SK-N-SH (cell line): Measurements from ENCODE around the gene ZNF462. TPM values are rescaled to one million over a fixed set of nuclear protein-coding genes. Genes with fewer than 3 reads are reported as not detected.

Experiments
- CTCF ChIA-PET: fragments of 300-600, 350-600 bp; formaldehyde crosslinking; extraction: SDS; loops from one replicate; lab custom pipeline; 2021; lab: Yijun Ruan, JAX
- POLR2A ChIA-PET: fragments of 350-600 bp; sonication (Branson Sonifier 250); formaldehyde crosslinking; extraction: SDS; loops from one replicate; lab custom pipeline; 2020; ENCODE audit warnings: antibody characterized with exemption, inconsistent platforms; lab: Yijun Ruan, JAX
- DNase-seq: peaks from one replicate; pipeline ENCODE4 v3.0.0; 2012
- H2AFZ ChIP-seq: fragments of 200-600 bp; sonication (generic); 2 replicates; pipeline ENCODE4 v1.8.1; 2016; ENCODE audit warnings: antibody characterized with exemption, mild to moderate bottlenecking, low read depth
- H3F3A ChIP-seq: fragments of 200-600 bp; sonication (generic); replicated peaks from 2 replicates; pipeline ENCODE3; 2016; ENCODE audit warnings: antibody characterized with exemption, mild to moderate bottlenecking; ENCODE audit not compliant: insufficient read depth
- H3K27ac ChIP-seq, 2 experiments: fragments of 200-500 bp in 1 of 2; fragments of 200-600 bp in 1 of 2; sonication (Bioruptor generic) in 1 of 2; sonication (generic), shearing (Covaris generic) in 1 of 2; 2 replicates each; pipeline versions ENCODE4 v1.5.1 to v1.6.1; 2014 to 2016; ENCODE audit warnings: low read depth in 2 of 2, inconsistent platforms in 1 of 2, low read length in 1 of 2, mild to moderate bottlenecking in 1 of 2, mixed read lengths in 1 of 2
- H3K27me3 ChIP-seq: fragments of 200-600 bp; sonication (generic), shearing (Covaris generic); 2 replicates; pipeline ENCODE4 v1.6.1; 2016; ENCODE audit warnings: mixed run types; ENCODE audit not compliant: insufficient read depth
- H3K36me3 ChIP-seq, 2 experiments: fragments of 200-500 bp in 1 of 2; fragments of 200-600 bp in 1 of 2; sonication (Bioruptor generic) in 1 of 2; sonication (generic) in 1 of 2; replicated peaks in 1 of 2; 2 replicates each; pipeline versions ENCODE3 to v1.5.1; 2014 to 2016; ENCODE audit warnings: low read length in 1 of 2, mild to moderate bottlenecking in 1 of 2; ENCODE audit not compliant: insufficient read depth in 2 of 2, control insufficient read depth in 1 of 2
- H3K4me1 ChIP-seq, 2 experiments: fragments of 200-500 bp in 1 of 2; fragments of 200-600 bp in 1 of 2; sonication (Bioruptor generic) in 1 of 2; sonication (generic), shearing (Covaris generic) in 1 of 2; 2 replicates each; pipeline versions ENCODE4 v1.5.1 to v1.6.1; 2014 to 2016; ENCODE audit warnings: low read depth in 1 of 2, low read length in 1 of 2, mixed run types in 1 of 2; ENCODE audit not compliant: insufficient read depth in 2 of 2, control insufficient read depth in 1 of 2
- H3K4me2 ChIP-seq: fragments of 200-600 bp; sonication (generic), shearing (Covaris generic); 2 replicates; pipeline ENCODE4 v1.6.1; 2017; ENCODE audit warnings: mixed run types
- H3K4me3 ChIP-seq, 2 experiments: fragments of 200-500 bp in 1 of 2; fragments of 200-600 bp in 1 of 2; sonication (Bioruptor generic) in 1 of 2; sonication (generic), shearing (Covaris generic) in 1 of 2; 2 replicates each; pipeline versions ENCODE4 v1.5.1 to v1.8.1; 2014 to 2016; ENCODE audit warnings: low read depth in 2 of 2, inconsistent platforms in 1 of 2, low read length in 1 of 2, mild to moderate bottlenecking in 1 of 2, mixed read lengths in 1 of 2, moderate library complexity in 1 of 2
- H3K79me2 ChIP-seq: fragments of 200-600 bp; sonication (generic); 2 replicates; pipeline ENCODE4 v1.8.1; 2017; ENCODE audit warnings: mild to moderate bottlenecking; ENCODE audit not compliant: insufficient read depth
- H3K9ac ChIP-seq: fragments of 200-600 bp; sonication (generic); 2 replicates; pipeline ENCODE4 v1.6.1; 2017; ENCODE audit warnings: mixed run types
- H3K9me2 ChIP-seq: fragments of 200-600 bp; sonication (generic); 2 replicates; pipeline ENCODE4 v1.6.1; 2017; ENCODE audit warnings: mixed run types
- H3K9me3 ChIP-seq: fragments of 200-600 bp; sonication (generic); 2 replicates; pipeline ENCODE4 v1.6.1; 2017; ENCODE audit warnings: mixed run types, mild to moderate bottlenecking, moderate library complexity
- H4K20me1 ChIP-seq: fragments of 200-600 bp; sonication (generic); 2 replicates; pipeline ENCODE4 v1.6.1; 2017; ENCODE audit warnings: mild to moderate bottlenecking, mixed run types; ENCODE audit not compliant: insufficient read depth
- CHD2 ChIP-seq: fragments of 150-350 bp; IDR thresholded peaks from 2 replicates; pipeline ENCODE4 v1.6.1; 2018; ENCODE audit warnings: low read length; ENCODE audit not compliant: partially characterized antibody
- FOXJ3 ChIP-seq: sonication (generic); formaldehyde crosslinking; IDR thresholded peaks from 2 replicates; pipeline ENCODE4 v1.5.1; 2020; ENCODE audit warnings: mild to moderate bottlenecking, missing genetic modification reagents
- GABPA ChIP-seq: IDR thresholded peaks from 2 replicates; pipeline ENCODE4 v1.4.0; 2012; ENCODE audit warnings: low read depth, mild to moderate bottlenecking
- GATA2 ChIP-seq: sonication (generic); formaldehyde crosslinking; IDR thresholded peaks from 2 replicates; pipeline ENCODE4 v1.5.0; 2020; ENCODE audit warnings: mild to moderate bottlenecking, missing genetic modification reagents
- IRF3 ChIP-seq: fragments of 150-350 bp; IDR thresholded peaks from 2 replicates; pipeline ENCODE4 v1.6.1; 2016; ENCODE audit warnings: mild to moderate bottlenecking, low read depth, low read length
- JUND ChIP-seq: IDR thresholded peaks from 2 replicates; pipeline ENCODE4 v1.4.0; 2012
- NFIC ChIP-seq: IDR thresholded peaks from 2 replicates; pipeline ENCODE4 v1.4.0; 2012; ENCODE audit warnings: borderline replicate concordance
- NRF1 ChIP-seq: IDR thresholded peaks from 2 replicates; pipeline ENCODE4 v1.6.1; 2012; ENCODE audit warnings: low read depth, mild to moderate bottlenecking, low read length
- PBX3 ChIP-seq: IDR thresholded peaks from 2 replicates; pipeline ENCODE4; 2012
- POLR2AphosphoS5 ChIP-seq: IDR thresholded peaks from 2 replicates; pipeline ENCODE4 v1.6.1; 2012; ENCODE audit warnings: low read depth, low read length
- RAD21 ChIP-seq: IDR thresholded peaks from 2 replicates; pipeline ENCODE4 v1.6.1; 2012; ENCODE audit warnings: mild to moderate bottlenecking, low read length
- RFX5 ChIP-seq: IDR thresholded peaks from 2 replicates; pipeline ENCODE4 v1.6.1; 2012; ENCODE audit warnings: mild to moderate bottlenecking, improper control_type of control experiment, low read length
- RXRA ChIP-seq: IDR thresholded peaks from 2 replicates; pipeline ENCODE4 v1.4.0; 2012; ENCODE audit warnings: low read depth, mild to moderate bottlenecking, borderline replicate concordance
- SIN3A ChIP-seq: IDR thresholded peaks from 2 replicates; pipeline ENCODE4 v1.6.1; 2012; ENCODE audit warnings: low read depth, mild to moderate bottlenecking, low read length, moderate library complexity, borderline replicate concordance
- SMC3 ChIP-seq: IDR thresholded peaks from 2 replicates; pipeline ENCODE4 v1.6.1; 2012; ENCODE audit warnings: low read depth, low read length, improper control_type of control experiment
- TCF12 ChIP-seq: IDR thresholded peaks from 2 replicates; pipeline ENCODE4 v1.4.0; 2012
- TEAD4 ChIP-seq: IDR thresholded peaks from 2 replicates; pipeline ENCODE4 v1.4.0; 2012; ENCODE audit warnings: mild to moderate bottlenecking, borderline replicate concordance; ENCODE audit not compliant: insufficient read depth
- USF1 ChIP-seq: IDR thresholded peaks from 2 replicates; pipeline ENCODE4 v1.4.0; 2012; ENCODE audit warnings: low read depth, borderline replicate concordance
- USF2 ChIP-seq: fragments of 150-350 bp; IDR thresholded peaks from 2 replicates; pipeline ENCODE4 v1.6.1; 2017; ENCODE audit warnings: antibody characterized with exemption, low read length, low read depth, borderline replicate concordance
- ZBTB33 ChIP-seq: IDR thresholded peaks from 2 replicates; pipeline ENCODE4 v1.4.0; 2012; ENCODE audit warnings: low read depth, borderline replicate concordance
- WGBS: methylation state at CpG from one replicate; pipeline ENCODE4 v1.1.6; 2017; ENCODE audit warnings: low lambda C conversion rate; 5-methylcytosine and 5-hydroxymethylcytosine counted together
- polyA plus RNA-seq, 3 experiments: library from polyadenylated mRNA; depleted of rRNA; stranded (reverse); fragments of >200 nt; gene quantifications; 2 replicates each; pipeline ENCODE4 v1.2.3, GENCODE V29; 2012

Gene ZNF462
- polyA plus RNA-seq, 1 of the 3 experiments (the other 2 are of a cell fraction) = 5.2 TPM

GRCh38 chr9:106981396-106982287 is 118.7 kb downstream of the ZNF462 start:
- Histone ChIP-seq H3K9me3 (no peaks in the 10 kb centered on the region), H3K27ac (no peak overlapping the region; a peak in 1 of 4 replicates), H2AFZ (no peak overlapping the region), H3K36me3 (peaks cover 6 to 71% of the 10 kb centered on the region in 2 experiments), H3F3A (no peaks in the 10 kb centered on the region), H3K79me2 (no peaks in the 10 kb centered on the region), H3K4me3 (no peak overlapping the region), H3K27me3 (no peaks in the 10 kb centered on the region), H4K20me1 (no peaks in the 10 kb centered on the region), H3K9me2 (no peaks in the 10 kb centered on the region), H3K4me2 (no peak overlapping the region), H3K4me1 (peaks cover 0 to 11% of the 10 kb centered on the region in 2 experiments; a peak in 2 of 4 replicates), H3K9ac (no peak overlapping the region)
- CTCF ChIA-PET = no interaction called here
- TF ChIP-seq TCF12 (no peak), USF2 (no peak), PBX3 (no peak), NRF1 (no peak), RAD21 (no peak), GATA2 (CRISPR knock-in tag) (no peak), JUND (no peak), SMC3 (no peak), RXRA (no peak), USF1 (no peak), NFIC (no peak), SIN3A (no peak), ZBTB33 (no peak), POLR2AphosphoS5 (no peak), RFX5 (no peak), IRF3 (no peak), FOXJ3 (CRISPR knock-in tag) (no peak), CHD2 (no peak), TEAD4 (no peak), GABPA (no peak)
- no peak for DNase-seq
- POLR2A ChIA-PET = no interaction called here
- WGBS = 97% methylated on average over 10 of the region's 10 CpGs
